ENCODE data around the gene ANKRD11. TPM values are rescaled to one million over a fixed set of nuclear protein-coding genes. Genes with fewer than 3 reads are reported as not detected.

Gene ANKRD11
- total RNA-seq, 2 experiments from 2014 or later: 144 to 145 TPM

DNA sequence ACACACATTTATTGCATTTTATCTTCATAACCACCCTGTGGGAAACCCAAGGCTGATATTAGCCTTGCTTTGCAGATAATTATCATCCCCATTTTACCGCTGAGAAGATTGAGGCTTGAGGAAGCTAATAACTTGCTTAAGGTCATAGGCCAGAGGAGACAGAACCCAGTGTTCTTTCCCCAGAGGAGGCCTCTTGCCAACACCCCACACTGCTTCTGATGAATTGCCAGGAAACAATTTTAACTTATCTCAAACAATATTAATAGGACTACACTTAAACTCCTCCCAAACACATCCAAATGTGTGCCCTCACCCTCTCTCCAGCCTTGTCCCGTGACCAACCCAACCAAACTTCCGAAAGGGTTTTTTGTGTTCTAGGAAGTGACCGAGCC lies 15.7 kb upstream of the ANKRD11 start:
- Mint-ChIP-seq H3K4me3 (peak overlapping the region; percentile 90), H3K36me3 (ENCODE audit: low read depth) (peaks cover 1% of the 10 kb centered on the region), H3K27ac (peak overlapping the region; percentile 97), H3K27me3 (no peaks in the 10 kb centered on the region), H3K9me3 (ENCODE audit: low read depth) (no peaks in the 10 kb centered on the region), H3K4me1 (peaks cover 29% of the 10 kb centered on the region)
- intact Hi-C loops (cut with DNase I, micrococcal nuclease): loop anchor here (2.0 to 10.0 kb wide), 7 partner anchors 174 to 721 kb away; partner anchors contain the start of genes ACSF3 (in 1 of the 2), FANCA (in 1 of the 2) and PIEZO1 (in 1 of the 2)
- DNase-seq (no peak), ATAC-seq (no peak)
- POLR2A ChIA-PET: interaction anchor here (0.6 kb wide), 1 partner anchor 58 kb away, joined by 3 read pairs; no protein-coding TSS in a partner anchor
- CTCF ChIA-PET: interaction anchor here (1.4 kb wide), 1 partner anchor 14 kb away, joined by 4 read pairs; no protein-coding TSS in a partner anchor

DNA sequence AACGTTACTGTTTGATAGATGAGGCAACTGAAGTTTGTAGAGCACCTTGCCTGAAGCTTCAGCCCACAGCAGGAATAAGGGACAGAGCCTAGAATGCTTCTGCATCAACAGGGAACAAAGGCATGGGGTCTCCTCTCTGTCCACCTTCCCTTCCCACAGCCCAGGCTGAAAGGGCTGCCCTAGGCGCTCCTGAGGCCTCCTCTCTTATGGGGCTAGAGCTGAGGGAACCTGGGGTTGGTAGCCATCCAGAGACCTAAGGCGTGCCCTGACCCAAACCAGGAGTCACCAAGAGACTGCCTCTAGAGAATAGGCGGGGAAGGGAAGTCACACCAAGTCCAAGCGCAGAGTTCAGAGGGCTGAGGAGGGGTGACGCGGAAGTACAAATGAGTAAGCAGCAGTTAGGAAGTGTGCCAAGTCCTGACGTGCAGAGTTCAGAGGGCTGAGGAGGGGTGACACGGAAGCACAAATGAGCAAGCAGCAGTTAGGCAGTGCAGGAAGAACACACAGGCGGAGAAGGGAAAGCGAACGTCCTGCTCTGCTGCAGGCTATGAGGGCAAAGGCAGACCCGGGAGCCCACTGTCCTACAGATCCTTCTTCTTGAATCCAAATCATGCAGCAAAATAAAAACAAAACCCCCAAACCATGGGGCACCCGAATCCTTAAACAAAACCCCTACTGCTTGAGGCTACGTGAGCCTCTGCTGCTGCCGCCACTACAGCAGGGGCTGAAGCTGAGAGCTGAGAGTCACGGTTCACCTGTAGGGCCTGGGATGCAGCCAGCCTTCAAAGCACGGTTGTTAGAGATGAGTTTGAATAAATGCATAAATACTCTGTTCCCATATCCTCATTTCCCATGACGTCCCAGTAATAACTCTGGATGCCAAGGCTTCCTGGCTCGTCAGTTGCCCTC lies 15.1 kb upstream of the ANKRD11 start:
- H3K4me1 Mint-ChIP-seq: peaks cover 28% of the 10 kb centered on the region

DNA sequence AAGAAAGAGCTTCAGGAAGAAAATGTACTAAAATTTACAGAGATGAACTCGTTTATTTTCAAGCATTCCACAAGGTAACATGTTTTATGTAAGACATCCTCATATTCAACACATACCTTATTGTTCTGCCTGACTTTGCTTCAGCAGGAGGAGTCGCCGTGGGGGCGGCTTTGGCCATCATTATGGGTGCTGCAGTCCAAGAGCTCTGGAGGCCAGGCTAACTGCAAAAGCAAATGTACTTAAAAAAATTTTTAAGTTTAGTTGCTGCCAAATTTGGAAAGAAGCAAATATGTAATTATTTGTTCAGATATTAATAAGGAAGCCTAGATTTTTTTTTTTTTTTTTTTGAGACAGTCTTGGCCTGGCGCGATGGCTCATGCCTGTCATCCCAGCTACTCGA lies 13.7 kb upstream of the ANKRD11 start:
- peaks cover 25% of the 10 kb centered on the region for H3K4me1 Mint-ChIP-seq
- H3K27ac Mint-ChIP-seq: no peak overlapping the region
- POLR2A ChIA-PET: interaction anchor here (0.7 to 1.7 kb wide), 2 partner anchors 31 to 101 kb away, joined by 5 to 6 read pairs; no protein-coding TSS in a partner anchor
- no peaks in the 10 kb centered on the region for H3K27me3 Mint-ChIP-seq
- no peak for ATAC-seq
- no peaks in the 10 kb centered on the region for H3K9me3 Mint-ChIP-seq (ENCODE audit: low read depth)
- no peaks in the 10 kb centered on the region for H3K36me3 Mint-ChIP-seq (ENCODE audit: low read depth)
- no peak overlapping the region for H3K4me3 Mint-ChIP-seq
- CTCF ChIA-PET: interaction anchor here (0.6 to 1.5 kb wide), 3 partner anchors 10 to 171 kb away, joined by 3 to 4 read pairs (median 3); no protein-coding TSS in a partner anchor
- no peak for DNase-seq
- intact Hi-C loops (cut with DNase I, micrococcal nuclease): loop anchor here in 1 of 2 experiments (10.0 kb wide), 2 partner anchors 409 to 719 kb away; partner anchors contain the start of genes ACSF3 and PIEZO1

More for the DNA sequence above, 15.1 kb upstream of the ANKRD11 start:
- no peaks in the 10 kb centered on the region for H3K9me3 Mint-ChIP-seq (ENCODE audit: low read depth)
- no peaks in the 10 kb centered on the region for H3K27me3 Mint-ChIP-seq
- peak; percentile 96 for DNase-seq
- ChIA-PET POLR2A (interaction anchor here (0.6 to 1.7 kb wide), 2 partner anchors 33 to 59 kb away, joined by 3 to 5 read pairs; no protein-coding TSS in a partner anchor), CTCF (interaction anchor here (0.6 to 1.4 kb wide), 2 partner anchors 14 to 190 kb away, joined by 3 to 4 read pairs; no protein-coding TSS in a partner anchor)
- intact Hi-C loops (cut with DNase I, micrococcal nuclease): loop anchor here (1.0 to 10.0 kb wide), 12 partner anchors 14 to 721 kb away; partner anchors contain the start of genes ACSF3 (in 1 of the 2), ANKRD11 (in 1 of the 2), FANCA (in 1 of the 2) and PIEZO1 (in 1 of the 2)
- no peaks in the 10 kb centered on the region for H3K36me3 Mint-ChIP-seq (ENCODE audit: low read depth)
- ATAC-seq: peak; percentile 80
- H3K4me3 Mint-ChIP-seq: peak overlapping the region; percentile 90
- peak overlapping the region; percentile 97 for H3K27ac Mint-ChIP-seq

DNA sequence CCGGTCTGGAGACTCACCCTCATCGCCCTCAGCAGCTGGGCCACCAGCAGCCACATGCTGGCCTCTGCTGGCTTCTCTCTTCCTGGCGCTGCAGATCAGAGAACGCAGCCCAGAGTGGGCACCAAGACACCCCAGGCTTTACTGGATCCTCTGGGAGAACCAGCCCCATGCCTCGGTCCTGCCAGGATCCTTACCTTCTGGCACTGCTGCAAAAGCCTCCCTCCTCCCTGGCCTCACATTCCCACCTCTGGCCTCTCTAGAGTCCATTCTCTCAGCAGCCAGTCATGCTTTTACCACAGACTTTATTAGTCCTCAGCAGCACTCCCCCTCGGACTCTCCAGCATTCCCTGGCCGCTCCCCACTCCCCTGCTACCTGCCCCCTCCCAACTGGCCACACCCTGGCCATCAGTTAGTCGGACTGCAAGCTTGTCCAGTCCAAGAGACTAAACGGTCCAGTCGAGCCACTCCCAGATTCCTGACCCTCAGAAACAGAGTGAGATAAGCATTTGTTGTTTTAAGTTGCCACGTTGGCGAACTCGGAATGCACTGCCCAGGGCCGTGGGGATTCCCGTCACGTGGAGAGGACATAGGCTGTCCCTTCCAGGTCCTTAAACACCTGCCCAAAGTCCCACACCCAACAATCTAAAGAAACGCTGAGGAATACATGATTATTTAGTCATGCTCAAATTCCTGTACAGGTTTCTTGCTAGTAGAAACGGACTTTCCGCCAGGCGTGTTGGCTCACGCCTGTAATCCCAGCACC lies 11.9 kb upstream of the ANKRD11 start:
- Mint-ChIP-seq H3K4me3 (no peak overlapping the region), H3K36me3 (ENCODE audit: low read depth) (no peaks in the 10 kb centered on the region), H3K27me3 (no peaks in the 10 kb centered on the region), H3K9me3 (ENCODE audit: low read depth) (no peaks in the 10 kb centered on the region), H3K27ac (no peak overlapping the region), H3K4me1 (peaks cover 24% of the 10 kb centered on the region)
- intact Hi-C loops (cut with DNase I, micrococcal nuclease): loop anchor here in 1 of 2 experiments (10.0 kb wide), 2 partner anchors 407 to 717 kb away; partner anchors contain the start of genes ACSF3 and PIEZO1
- CTCF ChIA-PET: no interaction called here
- POLR2A ChIA-PET: no interaction called here
- DNase-seq: no peak
- no peak for ATAC-seq

DNA sequence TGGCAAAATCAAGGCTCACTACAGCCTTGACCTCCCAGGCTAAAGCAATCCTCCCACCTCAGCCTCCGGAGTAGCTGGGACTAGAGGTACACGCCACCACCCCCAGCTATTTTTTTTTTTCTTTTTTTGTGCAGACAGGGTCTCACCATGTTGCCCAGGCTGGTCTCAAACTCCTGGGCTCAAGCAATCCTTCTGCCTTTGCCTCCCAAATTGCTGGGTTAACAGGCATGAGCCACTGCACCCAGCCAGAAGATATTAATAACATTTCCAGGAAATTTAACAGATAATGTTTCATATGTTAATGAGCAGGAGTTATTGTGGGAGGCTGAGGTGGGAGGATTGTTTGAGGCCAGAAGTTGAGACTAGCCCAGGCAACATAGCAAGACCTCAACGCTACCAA lies 9.4 kb upstream of the ANKRD11 start:
- no peaks in the 10 kb centered on the region for H3K27me3 Mint-ChIP-seq
- H3K36me3 Mint-ChIP-seq (ENCODE audit: low read depth): no peaks in the 10 kb centered on the region
- ATAC-seq: no peak
- no peak for DNase-seq
- ChIA-PET CTCF (no interaction called here), POLR2A (no interaction called here)
- H3K4me3 Mint-ChIP-seq: no peak overlapping the region
- no peaks in the 10 kb centered on the region for H3K4me1 Mint-ChIP-seq
- intact Hi-C loops (cut with DNase I, micrococcal nuclease): loop anchor here in 1 of 2 experiments (10.0 kb wide), 2 partner anchors 405 to 715 kb away; partner anchors contain the start of genes ACSF3 and PIEZO1
- H3K9me3 Mint-ChIP-seq (ENCODE audit: low read depth): no peaks in the 10 kb centered on the region
- no peak overlapping the region for H3K27ac Mint-ChIP-seq

DNA sequence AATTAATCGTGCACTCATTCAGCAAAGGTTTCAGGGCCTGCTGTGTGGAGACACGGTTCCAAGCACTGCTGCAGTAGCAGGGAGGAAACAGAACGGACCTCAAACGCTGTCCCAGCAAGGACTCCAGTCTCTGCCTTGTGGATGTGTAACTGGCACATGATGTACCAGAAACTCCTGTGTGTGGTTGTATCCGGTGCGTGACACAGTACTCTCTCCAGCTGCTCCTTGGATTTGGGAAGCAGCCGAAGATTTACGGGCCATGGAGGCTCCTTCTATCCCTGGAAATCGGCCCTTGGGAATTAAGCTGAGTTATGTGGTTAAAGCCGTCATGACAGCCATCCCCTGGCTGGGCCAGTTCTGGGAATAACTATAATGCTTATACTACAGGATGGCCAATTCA lies 8.5 kb upstream of the ANKRD11 start:
- ChIA-PET POLR2A (no interaction called here), CTCF (interaction anchor here (0.6 kb wide), 2 partner anchors 209 to 362 kb away, joined by 3 read pairs; no protein-coding TSS in a partner anchor)
- Mint-ChIP-seq H3K27ac (no peak overlapping the region), H3K9me3 (ENCODE audit: low read depth) (no peaks in the 10 kb centered on the region), H3K27me3 (no peaks in the 10 kb centered on the region), H3K4me1 (no peaks in the 10 kb centered on the region), H3K4me3 (no peak overlapping the region), H3K36me3 (ENCODE audit: low read depth) (no peaks in the 10 kb centered on the region)
- DNase-seq (no peak), ATAC-seq (no peak)
- intact Hi-C loops (cut with DNase I, micrococcal nuclease): no loop called here

DNA sequence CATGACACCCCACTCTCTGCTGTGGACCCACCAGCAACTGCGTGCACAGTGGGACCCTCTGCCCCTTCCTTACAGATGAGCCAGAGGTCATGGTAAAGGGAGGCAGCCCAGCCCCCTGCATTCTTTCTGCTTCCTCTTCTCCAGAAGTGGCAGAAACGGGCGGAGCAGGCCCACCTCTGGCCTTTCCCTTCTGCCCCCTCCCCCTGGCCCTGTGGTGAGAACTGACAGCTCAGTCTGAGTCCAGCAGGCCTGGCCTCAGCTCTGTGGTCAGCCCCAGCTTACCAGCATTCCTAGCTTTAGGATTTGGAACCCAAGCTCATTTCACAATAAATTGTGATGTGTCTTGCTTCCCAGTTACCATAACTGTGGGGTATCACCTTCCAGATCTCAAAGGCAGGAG lies 4.8 kb upstream of the ANKRD11 start:
- Mint-ChIP-seq H3K36me3 (ENCODE audit: low read depth) (no peaks in the 10 kb centered on the region), H3K27me3 (no peaks in the 10 kb centered on the region), H3K4me3 (no peak overlapping the region), H3K27ac (no peak overlapping the region), H3K4me1 (peaks cover 15% of the 10 kb centered on the region), H3K9me3 (ENCODE audit: low read depth) (no peaks in the 10 kb centered on the region)
- POLR2A ChIA-PET: interaction anchor here (0.8 kb wide), 1 partner anchor 248 kb away, joined by 4 read pairs; no protein-coding TSS in a partner anchor
- CTCF ChIA-PET: interaction anchor here (0.7 to 1.0 kb wide), 2 partner anchors 255 to 328 kb away, joined by 3 to 5 read pairs; no protein-coding TSS in a partner anchor
- DNase-seq (no peak), ATAC-seq (no peak)
- intact Hi-C loops (cut with DNase I, micrococcal nuclease): no loop called here

DNA sequence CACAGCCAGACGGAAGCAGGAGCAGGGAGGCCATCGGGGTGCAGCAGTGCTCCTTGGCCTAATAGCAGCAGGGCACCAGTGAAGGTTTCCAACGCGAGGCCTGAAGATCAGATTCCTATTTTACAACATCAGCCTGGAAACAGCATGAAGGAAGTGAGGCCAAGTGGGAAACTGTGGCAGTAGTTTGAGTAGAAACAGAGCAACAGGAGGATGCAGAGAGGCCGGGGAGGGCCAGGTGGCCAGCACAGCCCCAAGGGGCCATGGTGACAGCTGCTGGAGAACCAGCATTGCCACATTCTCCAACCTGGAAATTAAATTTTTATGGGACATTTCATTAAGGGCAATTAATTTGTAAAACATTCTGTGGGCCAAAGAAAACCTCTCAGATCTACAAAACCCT lies 3.4 kb upstream of the ANKRD11 start:
- ChIA-PET POLR2A (no interaction called here), CTCF (interaction anchor here (0.6 to 1.0 kb wide), 2 partner anchors 10 to 98 kb away, joined by 3 to 4 read pairs; no protein-coding TSS in a partner anchor)
- no peaks in the 10 kb centered on the region for H3K9me3 Mint-ChIP-seq (ENCODE audit: low read depth)
- no peaks in the 10 kb centered on the region for H3K27me3 Mint-ChIP-seq
- H3K4me3 Mint-ChIP-seq: no peak overlapping the region
- intact Hi-C loops (cut with DNase I, micrococcal nuclease): loop anchor here in 1 of 2 experiments (5.0 kb wide), 1 partner anchor 251 kb away; no protein-coding TSS in a partner anchor
- no peak for DNase-seq
- peaks cover 4% of the 10 kb centered on the region for H3K36me3 Mint-ChIP-seq (ENCODE audit: low read depth)
- H3K4me1 Mint-ChIP-seq: peaks cover 15% of the 10 kb centered on the region
- H3K27ac Mint-ChIP-seq: no peak overlapping the region
- ATAC-seq: no peak

DNA sequence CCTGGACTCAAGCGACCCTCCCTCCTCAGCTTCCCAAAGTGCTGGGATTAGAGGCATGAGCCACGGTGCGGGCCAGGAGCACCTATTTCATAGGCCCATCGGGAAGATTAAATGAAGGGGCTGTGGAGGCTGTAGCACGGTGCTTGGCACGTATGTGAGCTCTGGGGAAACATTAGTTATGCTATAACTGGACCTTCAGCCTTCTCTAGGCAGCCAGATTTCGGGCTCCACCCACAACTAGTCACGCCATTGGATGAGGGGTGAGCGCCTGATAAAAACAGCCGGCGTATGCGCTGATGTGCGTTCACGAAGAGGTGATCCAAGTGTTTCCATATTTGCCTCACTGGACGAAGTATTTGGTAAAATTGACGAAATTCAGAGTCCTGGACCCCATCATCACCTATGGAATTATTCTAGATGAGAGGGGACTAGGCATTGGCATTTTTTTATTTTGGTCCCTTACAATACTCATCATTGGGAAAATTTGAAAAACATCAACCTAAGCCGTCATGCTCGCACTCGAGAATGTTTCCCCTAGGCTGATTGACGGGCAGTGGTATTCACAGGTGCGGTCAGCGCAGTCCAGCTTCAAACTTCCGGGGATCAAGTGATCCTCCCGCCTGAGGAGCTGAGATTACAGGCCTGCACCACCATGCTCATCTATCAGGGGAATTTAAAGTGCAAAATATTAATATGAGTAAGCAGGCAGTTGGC lies 1.8 kb upstream of the ANKRD11 start:
- ATAC-seq (no peak), DNase-seq (no peak)
- H3K27ac Mint-ChIP-seq: peak overlapping the region; percentile 92
- H3K27me3 Mint-ChIP-seq: no peaks in the 10 kb centered on the region
- H3K36me3 Mint-ChIP-seq (ENCODE audit: low read depth): peaks cover 11% of the 10 kb centered on the region
- peak overlapping the region; percentile 87 for H3K4me3 Mint-ChIP-seq
- no peaks in the 10 kb centered on the region for H3K9me3 Mint-ChIP-seq (ENCODE audit: low read depth)
- intact Hi-C loops (cut with DNase I, micrococcal nuclease): loop anchor here (1.0 to 5.0 kb wide), 3 partner anchors 13 to 250 kb away; no protein-coding TSS in a partner anchor
- ChIA-PET CTCF (interaction anchor here (0.5 to 1.1 kb wide), 4 partner anchors 13 to 203 kb away, joined by 3 to 6 read pairs (median 4); no protein-coding TSS in a partner anchor), POLR2A (no interaction called here)
- peaks cover 28% of the 10 kb centered on the region for H3K4me1 Mint-ChIP-seq

DNA sequence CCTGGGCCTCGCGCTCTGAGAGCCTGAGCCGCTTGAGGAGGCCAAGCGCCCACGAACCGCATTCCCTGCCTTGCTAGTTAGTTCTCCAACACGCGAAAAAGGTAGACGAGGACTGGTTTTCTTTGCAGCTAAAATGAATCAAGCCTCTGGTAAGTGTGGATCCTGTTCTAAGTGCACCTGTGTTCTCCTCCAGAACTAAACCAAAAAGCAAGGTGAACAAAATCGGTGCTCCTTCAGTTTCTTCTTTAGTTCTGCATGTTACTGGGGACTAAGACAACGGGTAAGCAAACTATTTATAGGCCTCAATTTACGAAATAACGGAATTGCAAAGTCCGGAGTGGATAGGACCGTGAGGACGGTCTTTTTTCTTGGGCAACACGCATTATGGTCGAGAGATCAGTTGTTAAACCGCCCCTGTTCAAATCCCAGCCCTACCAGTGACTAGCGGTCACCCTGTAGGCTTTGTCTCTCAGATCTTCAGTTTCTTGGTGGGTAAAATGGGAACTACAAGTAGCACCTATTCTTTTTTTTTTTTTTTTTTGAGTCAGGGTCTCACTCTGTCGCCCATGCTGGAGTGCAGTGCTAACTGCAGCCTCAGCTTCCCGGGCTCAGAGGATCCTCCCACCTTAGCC lies 993 bp upstream of the ANKRD11 start:
- Mint-ChIP-seq H3K4me1 (peaks cover 36% of the 10 kb centered on the region), H3K4me3 (peak overlapping the region; percentile 87), H3K27me3 (no peaks in the 10 kb centered on the region), H3K36me3 (ENCODE audit: low read depth) (peaks cover 16% of the 10 kb centered on the region), H3K9me3 (ENCODE audit: low read depth) (no peaks in the 10 kb centered on the region), H3K27ac (peak overlapping the region; percentile 92)
- intact Hi-C loops (cut with DNase I, micrococcal nuclease): loop anchor here (1.0 to 5.0 kb wide), 3 partner anchors 14 to 249 kb away; no protein-coding TSS in a partner anchor
- DNase-seq (no peak), ATAC-seq (no peak)
- ChIA-PET POLR2A (interaction anchor here (0.7 kb wide), 1 partner anchor 56 kb away, joined by 4 read pairs; no protein-coding TSS in a partner anchor), CTCF (interaction anchor here (0.6 to 1.1 kb wide), 2 partner anchors 14 to 18 kb away, joined by 3 to 4 read pairs; no protein-coding TSS in a partner anchor)

All from activated CD4-positive, alpha-beta T cell treated with anti-CD3 and anti-CD28 coated beads for 36 hours (primary cell).